ENCODE data around the gene SLC22A2. TPM values are rescaled to one million over a fixed set of nuclear protein-coding genes. Genes with fewer than 3 reads are reported as not detected.

The SLC22A2 gene
- total and polyA plus RNA-seq, 2 experiments from 2014 or later = not detected

DNA sequence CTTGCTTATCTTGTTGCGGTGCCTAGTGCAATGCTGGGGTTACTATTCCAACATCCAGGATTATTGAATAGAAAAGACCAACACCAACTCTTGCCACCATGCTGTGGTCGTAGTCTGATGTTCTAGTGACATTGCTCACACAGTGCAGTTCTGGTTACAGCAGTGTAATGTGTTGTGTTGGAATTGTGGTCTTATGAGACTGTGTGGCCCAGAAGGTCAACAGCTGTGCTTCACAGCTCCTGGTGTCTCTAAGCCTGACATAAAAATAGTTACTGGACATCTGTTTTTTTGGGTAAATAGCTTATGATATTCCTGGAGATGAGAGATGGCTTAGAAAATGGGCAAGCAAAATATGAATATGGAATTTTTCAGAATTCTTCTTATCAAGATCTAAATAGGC is 57.6 kb downstream of the SLC22A2 start:
- Histone ChIP-seq H3K4me3 (no peak overlapping the region), H3K36me3 (no peaks in the 10 kb centered on the region), H3K27me3 (no peaks in the 10 kb centered on the region), H3K4me1 (ENCODE audit: low read depth) (no peaks in the 10 kb centered on the region), H3K9me3 (ENCODE audit: low read depth) (no peaks in the 10 kb centered on the region), H3K27ac (no peak overlapping the region)
- DNase-seq (ENCODE audit: low read depth in 1 of 2, low spot score in 1 of 2) = no peak
- TF ChIP-seq CTCF (IDR thresholded peaks at IDR 0.05; ENCODE audit: low read depth, low read length) = no peak

- no peak overlapping the region for H3K4me3 ChIP-seq
- H3K9me3 ChIP-seq (ENCODE audit: low read depth) = no peaks in the 10 kb centered on the region
- H3K36me3 ChIP-seq = no peaks in the 10 kb centered on the region
- DNase-seq (ENCODE audit: low read depth in 1 of 2, low spot score in 1 of 2) = peak in 1 of 2 donors; percentile 18
- H3K27ac ChIP-seq = no peak overlapping the region
- no peaks in the 10 kb centered on the region for H3K27me3 ChIP-seq
- TF ChIP-seq CTCF (IDR thresholded peaks at IDR 0.05; ENCODE audit: low read depth, low read length) = no peak
- no peaks in the 10 kb centered on the region for H3K4me1 ChIP-seq (ENCODE audit: low read depth)
These were observed 59.9 kb downstream of the SLC22A2 start for GRCh38 chr6:160198606-160199211.

DNA sequence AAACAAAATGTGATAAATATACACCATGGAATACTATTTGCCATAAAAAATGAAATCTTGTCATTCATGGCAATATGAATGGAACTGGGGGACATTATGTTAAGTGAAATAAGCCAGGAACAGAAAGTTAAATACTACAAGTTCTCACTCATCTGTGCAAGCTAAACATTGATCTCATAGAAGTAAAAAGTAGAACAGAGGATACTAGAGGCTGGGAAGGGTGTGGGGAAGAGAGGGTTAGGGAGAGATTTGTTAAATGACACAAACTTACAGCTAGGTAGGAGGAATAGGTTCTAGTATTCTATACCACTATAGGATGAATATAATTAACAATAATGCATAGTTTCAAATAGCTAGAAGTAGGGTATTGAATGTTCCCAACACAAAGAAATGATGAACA is 61.0 kb downstream of the SLC22A2 start:
- H3K9me3 ChIP-seq (ENCODE audit: low read depth) = no peaks in the 10 kb centered on the region
- no peak for DNase-seq (ENCODE audit: low read depth in 1 of 2, low spot score in 1 of 2)
- H3K27me3 ChIP-seq = no peaks in the 10 kb centered on the region
- no peak overlapping the region for H3K4me3 ChIP-seq
- H3K36me3 ChIP-seq = no peaks in the 10 kb centered on the region
- no peak for TF ChIP-seq CTCF (IDR thresholded peaks at IDR 0.05; ENCODE audit: low read depth, low read length)
- H3K27ac ChIP-seq = no peak overlapping the region
- H3K4me1 ChIP-seq (ENCODE audit: low read depth) = no peaks in the 10 kb centered on the region

- H3K9me3 ChIP-seq (ENCODE audit: low read depth) = no peaks in the 10 kb centered on the region
- H3K4me1 ChIP-seq (ENCODE audit: low read depth) = no peaks in the 10 kb centered on the region
- DNase-seq (ENCODE audit: low read depth in 1 of 2, low spot score in 1 of 2) = no peak
- no peak overlapping the region for H3K27ac ChIP-seq
- TF ChIP-seq CTCF (IDR thresholded peaks at IDR 0.05; ENCODE audit: low read depth, low read length) = no peak
- H3K27me3 ChIP-seq = no peaks in the 10 kb centered on the region
- H3K4me3 ChIP-seq = no peak overlapping the region
- no peaks in the 10 kb centered on the region for H3K36me3 ChIP-seq
These were observed 63.8 kb downstream of the SLC22A2 start for GRCh38 chr6:160194808-160195207.

DNA sequence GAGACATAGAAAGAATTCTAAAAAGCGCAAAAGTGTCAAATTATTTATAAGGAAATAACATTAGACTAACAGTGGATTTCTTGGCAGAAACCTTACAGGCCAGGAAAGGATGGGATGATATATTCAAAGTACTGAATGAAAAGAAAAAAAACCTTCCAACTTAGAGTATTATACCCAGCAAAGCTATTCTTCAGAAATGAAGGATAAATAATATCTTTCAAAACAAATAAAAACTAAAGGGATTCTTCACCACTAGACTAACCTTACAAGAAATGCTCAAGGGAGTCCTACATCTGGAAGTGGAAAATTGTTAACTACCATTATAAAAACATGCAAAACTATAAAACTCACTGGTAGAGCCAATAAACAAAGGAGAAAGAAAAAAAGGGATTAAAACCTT is 65.8 kb downstream of the SLC22A2 start:
- TF ChIP-seq CTCF (IDR thresholded peaks at IDR 0.05; ENCODE audit: low read depth, low read length) = no peak
- Histone ChIP-seq H3K4me3 (no peak overlapping the region), H3K9me3 (ENCODE audit: low read depth) (no peaks in the 10 kb centered on the region), H3K4me1 (ENCODE audit: low read depth) (no peaks in the 10 kb centered on the region), H3K36me3 (no peaks in the 10 kb centered on the region), H3K27ac (no peak overlapping the region), H3K27me3 (no peaks in the 10 kb centered on the region)
- no peak for DNase-seq (ENCODE audit: low read depth in 1 of 2, low spot score in 1 of 2)

Measured in cardiac muscle cell (in vitro differentiated cells and primary cell).